T-cell (primary cell): ENCODE data around the gene UPK3A. TPM values are rescaled to one million over a fixed set of nuclear protein-coding genes. Genes with fewer than 3 reads are reported as not detected.

Source experiments
- ATAC-seq, 4 experiments: fragments of 200-7000 bp in 3 of 4; fragments of 150-1000 bp in 1 of 4; cut with Tn5 transposase; replicated peaks in 1 of 4; 1 replicate in 3 of 4; 2 replicates in 1 of 4; pipeline ENCODE4 v1.10.0; 2021; ENCODE audit warnings: moderate library complexity in 3 of 4, mild to moderate bottlenecking in 2 of 4, moderate number of reproducible peaks in 1 of 4
- CTCF ChIA-PET, 2 donors: fragments of 300-600 bp; sonication (Branson Sonifier 250); formaldehyde crosslinking; loops; one replicate each; lab custom pipeline; 2022; ENCODE audit warnings: antibody characterized with exemption in 2 of 2; lab: Charles Lee
- POLR2A ChIA-PET, 2 donors: fragments of 300-600 bp; sonication (Branson Sonifier 250); formaldehyde crosslinking; loops; one replicate each; lab custom pipeline; 2022; ENCODE audit warnings: antibody characterized with exemption in 2 of 2; lab: Charles Lee
- DNase-seq, 35 experiments: peaks; one replicate each; pipeline versions ENCODE4 v3.0.0 to v3.0.0-alpha.2; 2013 to 2023
- H3K27ac ChIP-seq: one replicate; pipeline ENCODE4 v1.5.1; 2013; ENCODE audit warnings: low read length
- H3K27me3 ChIP-seq, 2 experiments: replicated peaks in 1 of 2; 1 replicate in 1 of 2; 2 replicates in 1 of 2; pipeline versions ENCODE4 v1.6.1 to v1.7.0; 2013; ENCODE audit warnings: low read length in 1 of 2, mixed read lengths in 1 of 2; ENCODE audit not compliant: control insufficient read depth in 2 of 2, insufficient read depth in 2 of 2; ENCODE audit errors: extremely low read depth in 1 of 2
- H3K36me3 ChIP-seq, 2 donors: 1 replicate in 1 of 2; 2 replicates in 1 of 2; pipeline versions ENCODE4 v1.6.1 to v1.7.0; 2013; ENCODE audit warnings: low read length in 1 of 2; ENCODE audit not compliant: control insufficient read depth in 2 of 2, insufficient read depth in 1 of 2; ENCODE audit errors: extremely low read depth in 1 of 2
- H3K4me1 ChIP-seq, 2 experiments: 1 replicate in 1 of 2; 2 replicates in 1 of 2; pipeline versions ENCODE4 v1.6.1 to v1.7.0; 2013; ENCODE audit warnings: low read length in 2 of 2, mixed read lengths in 1 of 2; ENCODE audit not compliant: insufficient read depth in 2 of 2, control insufficient read depth in 1 of 2; ENCODE audit errors: extremely low read depth in 1 of 2
- H3K4me3 ChIP-seq, 2 donors: 1 replicate in 1 of 2; 2 replicates in 1 of 2; pipeline versions ENCODE4 v1.5.1 to v1.7.0; 2013; ENCODE audit warnings: mild to moderate bottlenecking in 2 of 2, low read length in 1 of 2, moderate library complexity in 1 of 2; ENCODE audit not compliant: control insufficient read depth in 1 of 2; ENCODE audit errors: extremely low read depth in 1 of 2
- H3K9me3 ChIP-seq: 2 replicates; pipeline ENCODE4 v1.7.0; 2013
- H3K27ac Mint-ChIP-seq, 2 donors: one replicate each; pipeline ENCODE4 v1.8.0; 2020 to 2021; ENCODE audit warnings: mild to moderate bottlenecking in 2 of 2, mixed read lengths in 2 of 2
- H3K27me3 Mint-ChIP-seq, 2 donors: one replicate each; pipeline ENCODE4 v1.8.0; 2021 to 2022; ENCODE audit warnings: mixed read lengths in 2 of 2
- H3K36me3 Mint-ChIP-seq: one replicate; pipeline ENCODE4 v1.8.0; 2021; ENCODE audit warnings: mixed read lengths
- H3K4me1 Mint-ChIP-seq, 3 donors: one replicate each; pipeline ENCODE4 v1.8.0; 2020 to 2022; ENCODE audit warnings: mixed read lengths in 3 of 3, mild to moderate bottlenecking in 1 of 3
- H3K4me3 Mint-ChIP-seq, 3 donors: one replicate each; pipeline ENCODE4 v1.8.0; 2020 to 2022; ENCODE audit warnings: mild to moderate bottlenecking in 3 of 3, mixed read lengths in 3 of 3, moderate library complexity in 3 of 3
- H3K9me3 Mint-ChIP-seq, 3 donors: one replicate each; pipeline ENCODE4 v1.8.0; 2020 to 2022; ENCODE audit warnings: mixed read lengths in 3 of 3
- WGBS: methylation state at CpG from one replicate; pipeline ENCODE4 v1.1.5; 2013; ENCODE audit warnings: missing lambda C conversion rate; ENCODE audit not compliant: insufficient coverage; 5-methylcytosine and 5-hydroxymethylcytosine counted together
- total RNA-seq, 35 experiments: library from RNA in 6 of 35; stranded (reverse) in 6 of 35; fragments of 120-200 nt in 1 of 35; gene quantifications; one replicate each; pipeline versions ENCODE4 v1.2.1 to v1.2.4 and lab custom pipeline; 2013 to 2026

The UPK3A gene
- total RNA-seq: not detected
- not detected for total RNA-seq (2013)
- total RNA-seq (lab: John Stamatoyannopoulos, UW): 0 to 0.18 (median 0) reads per million in 29 experiments

GRCh38 chr22:45284705-45285262, at the start of gene UPK3A:
Gene UPK3A (plus strand): TSS chr22:45284949. CDS start chr22:45285014, 65 bp downstream.
- ChIA-PET CTCF (no interaction called here), POLR2A (interaction anchor here in 1 of 2 donors (0.7 kb wide), 1 partner anchor 33 kb away, joined by 3 read pairs; no protein-coding TSS in a partner anchor)
- H3K4me1 Mint-ChIP-seq: peaks cover 0 to 11% (median 10%) of the 10 kb centered on the region in 3 donors
- no peaks in the 10 kb centered on the region for H3K9me3 Mint-ChIP-seq
- H3K4me3 ChIP-seq: peak within 1 kb of the TSS in 1 of 2 donors; percentile 15
- peaks cover 0 to 20% of the 10 kb centered on the region in 2 donors for H3K27me3 Mint-ChIP-seq
- peak; percentile 96 to 100 (median 98) for ATAC-seq
- H3K4me1 ChIP-seq: peaks cover 0 to 12% of the 10 kb centered on the region in 2 experiments
- H3K36me3 Mint-ChIP-seq: no peaks in the 10 kb centered on the region
- H3K27me3 ChIP-seq: peaks cover 0 to 45% of the 10 kb centered on the region in 2 experiments
- no peaks in the 10 kb centered on the region for H3K36me3 ChIP-seq
- H3K4me3 Mint-ChIP-seq: peak within 1 kb of the TSS in 2 of 3 donors; percentile 21 to 55
- H3K27ac Mint-ChIP-seq: no peak within 1 kb of the TSS
- no peaks in the 10 kb centered on the region for H3K9me3 ChIP-seq
- DNase-seq: peak in 33 of 35 experiments; percentile 31 to 73 (median 52)
- H3K27ac ChIP-seq: no peak within 1 kb of the TSS
- WGBS: 18% methylated on average over 46 of the region's 46 CpGs

DNA sequence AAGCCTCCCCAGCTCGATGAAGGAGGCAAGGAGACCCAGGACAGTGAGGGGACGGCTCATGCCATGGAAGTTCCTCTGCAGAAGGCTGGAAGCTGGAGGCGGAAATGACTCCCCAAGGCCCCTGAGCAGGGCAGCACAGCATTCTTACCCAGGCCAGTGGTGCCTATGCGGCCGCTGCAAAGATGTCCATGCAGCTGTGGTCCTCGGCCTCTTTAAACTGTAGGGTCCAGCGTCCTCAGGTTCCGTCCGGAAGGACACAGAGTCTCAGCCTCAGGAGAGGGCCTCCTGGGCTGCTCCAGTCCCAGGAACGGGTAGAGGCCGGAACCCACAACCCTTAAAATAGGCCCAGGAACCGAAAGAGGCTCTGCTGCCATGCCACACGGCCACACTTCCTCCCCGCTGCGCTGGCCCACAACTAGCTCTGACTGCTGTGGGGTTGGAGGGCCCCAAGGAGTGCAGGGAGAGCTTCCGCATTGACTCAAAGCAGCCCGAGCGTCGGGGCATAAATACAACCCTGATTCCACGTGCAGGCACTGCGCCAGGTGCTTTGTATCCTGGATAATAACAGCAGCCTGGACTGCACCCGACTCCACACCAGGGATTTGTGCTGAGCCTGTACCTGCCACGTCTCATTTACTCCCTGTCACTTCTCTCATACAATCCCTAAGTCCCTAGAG, 49.5 kb upstream of the UPK3A start:
- 64% methylated on average over 20 of the region's 23 CpGs for WGBS
- ChIA-PET CTCF (no interaction called here), POLR2A (no interaction called here)
- H3K4me3 Mint-ChIP-seq: peak overlapping the region in 1 of 3 donors; percentile 10
- H3K27ac Mint-ChIP-seq: no peak overlapping the region
- no peaks in the 10 kb centered on the region for H3K9me3 Mint-ChIP-seq
- H3K4me1 Mint-ChIP-seq: peaks cover 18 to 54% (median 54%) of the 10 kb centered on the region in 3 donors
- peaks cover 4% of the 10 kb centered on the region for H3K36me3 Mint-ChIP-seq
- H3K27me3 Mint-ChIP-seq: no peaks in the 10 kb centered on the region
- ATAC-seq: peak in 2 of 4 experiments; percentile 29 to 61
- no peaks in the 10 kb centered on the region for H3K27me3 ChIP-seq
- DNase-seq: peak in 11 of 35 experiments; percentile 11 to 51 (median 17)
- no peak overlapping the region for H3K27ac ChIP-seq
- no peak overlapping the region for H3K4me3 ChIP-seq
- H3K36me3 ChIP-seq: peaks cover 3% of the 10 kb centered on the region in 2 donors
- H3K9me3 ChIP-seq: no peaks in the 10 kb centered on the region
- H3K4me1 ChIP-seq: peaks cover 3 to 34% of the 10 kb centered on the region in 2 experiments

GRCh38 chr22:45235851-45236342, 48.9 kb upstream of the UPK3A start:
- no peaks in the 10 kb centered on the region for H3K27me3 Mint-ChIP-seq
- H3K36me3 Mint-ChIP-seq: peaks cover 4% of the 10 kb centered on the region
- no peaks in the 10 kb centered on the region for H3K27me3 ChIP-seq
- POLR2A ChIA-PET: no interaction called here
- whole genome bisulfite sequencing: 71% methylated on average over 14 of the region's 20 CpGs
- H3K9me3 ChIP-seq: no peaks in the 10 kb centered on the region
- peaks cover 3 to 36% of the 10 kb centered on the region in 2 experiments for H3K4me1 ChIP-seq
- H3K4me3 Mint-ChIP-seq: peak overlapping the region in 1 of 3 donors; percentile 10
- CTCF ChIA-PET: no interaction called here
- H3K36me3 ChIP-seq: peaks cover 3% of the 10 kb centered on the region in 2 donors
- no peaks in the 10 kb centered on the region for H3K9me3 Mint-ChIP-seq
- ATAC-seq: no peak
- no peak overlapping the region for H3K27ac ChIP-seq
- H3K4me3 ChIP-seq: no peak overlapping the region
- no peak for DNase-seq
- H3K27ac Mint-ChIP-seq: no peak overlapping the region
- peaks cover 18 to 56% (median 55%) of the 10 kb centered on the region in 3 donors for H3K4me1 Mint-ChIP-seq

DNA sequence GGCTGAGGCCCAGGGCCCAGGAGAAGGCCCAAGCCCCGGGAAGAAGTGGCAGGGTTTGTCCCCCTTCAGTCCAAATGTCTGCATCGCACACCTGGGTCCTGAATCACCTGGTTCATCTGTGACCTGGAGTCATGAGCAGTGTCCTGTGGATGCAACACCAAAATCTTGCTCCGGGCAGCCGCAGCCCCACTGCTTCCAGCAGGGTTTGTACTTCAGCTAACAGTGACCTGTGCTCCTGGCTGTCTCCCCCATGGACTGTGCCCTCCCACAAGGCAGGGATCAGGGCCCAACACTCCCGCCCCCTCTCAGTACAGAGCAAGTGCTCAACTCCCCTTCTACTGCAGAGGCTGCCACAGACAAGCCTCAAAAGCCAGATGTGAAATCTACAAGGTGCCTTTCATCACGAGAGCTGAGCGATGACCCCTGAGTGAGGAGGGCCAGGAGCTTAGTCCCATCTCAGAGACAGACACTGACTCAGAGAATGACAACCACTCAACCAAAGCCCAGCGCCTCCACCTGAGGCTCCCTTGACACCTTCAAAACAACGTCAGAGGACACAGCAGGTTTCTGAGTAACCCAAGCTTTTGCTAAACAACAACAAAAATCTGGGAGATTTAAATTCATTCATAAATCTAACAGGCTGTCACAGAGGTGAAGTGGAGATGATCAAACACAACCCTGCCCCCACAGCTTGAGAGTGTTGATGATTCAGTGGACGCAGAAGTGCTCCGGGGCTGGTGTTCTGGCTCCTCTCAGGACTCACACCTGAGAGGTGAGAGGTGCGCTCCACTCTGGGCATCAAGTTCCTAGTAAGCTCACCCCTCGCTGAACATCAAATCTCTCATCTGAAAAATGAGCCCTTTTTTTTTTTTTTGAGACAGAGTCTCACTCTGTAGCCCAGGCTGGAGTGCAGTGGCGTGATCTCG, 47.4 kb upstream of the UPK3A start:
- WGBS: 96% methylated on average over 11 of the region's 15 CpGs
- no peaks in the 10 kb centered on the region for H3K9me3 Mint-ChIP-seq
- POLR2A ChIA-PET: no interaction called here
- no peak for ATAC-seq
- H3K36me3 Mint-ChIP-seq: peaks cover 2% of the 10 kb centered on the region
- H3K27ac ChIP-seq: no peak overlapping the region
- no peak overlapping the region for H3K27ac Mint-ChIP-seq
- CTCF ChIA-PET: interaction anchor here in 1 of 2 donors (0.6 kb wide), 1 partner anchor 72 kb away, joined by 3 read pairs; no protein-coding TSS in a partner anchor
- no peaks in the 10 kb centered on the region for H3K27me3 ChIP-seq
- peaks cover 3 to 46% of the 10 kb centered on the region in 2 experiments for H3K4me1 ChIP-seq
- H3K4me3 Mint-ChIP-seq: peak overlapping the region in 1 of 3 donors; percentile 96
- no peaks in the 10 kb centered on the region for H3K9me3 ChIP-seq
- peaks cover 23 to 59% (median 59%) of the 10 kb centered on the region in 3 donors for H3K4me1 Mint-ChIP-seq
- no peaks in the 10 kb centered on the region for H3K27me3 Mint-ChIP-seq
- H3K36me3 ChIP-seq: peaks cover 3% of the 10 kb centered on the region in 2 donors
- no peak overlapping the region for H3K4me3 ChIP-seq
- no peak for DNase-seq

- H3K9me3 ChIP-seq: no peaks in the 10 kb centered on the region
- ChIA-PET CTCF (no interaction called here), POLR2A (no interaction called here)
- peaks cover 3% of the 10 kb centered on the region in 2 donors for H3K36me3 ChIP-seq
- no peaks in the 10 kb centered on the region for H3K9me3 Mint-ChIP-seq
- peaks cover 3 to 46% of the 10 kb centered on the region in 2 experiments for H3K4me1 ChIP-seq
- peaks cover 2% of the 10 kb centered on the region for H3K36me3 Mint-ChIP-seq
- WGBS: 96% methylated on average over 12 of the region's 18 CpGs
- no peaks in the 10 kb centered on the region for H3K27me3 Mint-ChIP-seq
- no peak for ATAC-seq
- H3K4me3 Mint-ChIP-seq: peak overlapping the region in 2 of 3 donors; percentile 92 to 96
- H3K27ac ChIP-seq: no peak overlapping the region
- peaks cover 23 to 59% (median 51%) of the 10 kb centered on the region in 3 donors for H3K4me1 Mint-ChIP-seq
- DNase-seq: no peak
- H3K27me3 ChIP-seq: no peaks in the 10 kb centered on the region
- no peak overlapping the region for H3K27ac Mint-ChIP-seq
- no peak overlapping the region for H3K4me3 ChIP-seq
These were observed 46.4 kb upstream of the UPK3A start for GRCh38 chr22:45238076-45238956.
